Transverse colon (tissue), 4 donors: ENCODE data around the gene AHCTF1.

Source experiments
- CTCF ChIP-seq, 5 experiments: fragments of 200-600 bp in 3 of 5; fragments of 450-650 bp in 2 of 5; sonication (generic) in 3 of 5; IDR thresholded peaks; 1 replicate in 2 of 5; 2 replicates in 3 of 5; pipeline ENCODE4 v1.5.1; 2016 to 2017; ENCODE audit warnings: antibody characterized with exemption in 5 of 5, inconsistent platforms in 3 of 5, mild to moderate bottlenecking in 2 of 5, moderate library complexity in 1 of 5
- EP300 ChIP-seq: sonication (generic); formaldehyde crosslinking; IDR thresholded peaks from one replicate; pipeline ENCODE4 v1.6.1; 2017; ENCODE audit warnings: antibody characterized with exemption, low read depth
- POLR2A ChIP-seq: fragments of 450-650 bp; IDR thresholded peaks from one replicate; pipeline ENCODE4 v1.6.1; 2016; ENCODE audit warnings: antibody characterized with exemption, mild to moderate bottlenecking, moderate library complexity
- POLR2AphosphoS5 ChIP-seq, 3 donors: sonication (generic); formaldehyde crosslinking; IDR thresholded peaks; one replicate each; pipeline ENCODE4 v1.6.1; 2016; ENCODE audit warnings: antibody characterized with exemption in 3 of 3

DNA sequence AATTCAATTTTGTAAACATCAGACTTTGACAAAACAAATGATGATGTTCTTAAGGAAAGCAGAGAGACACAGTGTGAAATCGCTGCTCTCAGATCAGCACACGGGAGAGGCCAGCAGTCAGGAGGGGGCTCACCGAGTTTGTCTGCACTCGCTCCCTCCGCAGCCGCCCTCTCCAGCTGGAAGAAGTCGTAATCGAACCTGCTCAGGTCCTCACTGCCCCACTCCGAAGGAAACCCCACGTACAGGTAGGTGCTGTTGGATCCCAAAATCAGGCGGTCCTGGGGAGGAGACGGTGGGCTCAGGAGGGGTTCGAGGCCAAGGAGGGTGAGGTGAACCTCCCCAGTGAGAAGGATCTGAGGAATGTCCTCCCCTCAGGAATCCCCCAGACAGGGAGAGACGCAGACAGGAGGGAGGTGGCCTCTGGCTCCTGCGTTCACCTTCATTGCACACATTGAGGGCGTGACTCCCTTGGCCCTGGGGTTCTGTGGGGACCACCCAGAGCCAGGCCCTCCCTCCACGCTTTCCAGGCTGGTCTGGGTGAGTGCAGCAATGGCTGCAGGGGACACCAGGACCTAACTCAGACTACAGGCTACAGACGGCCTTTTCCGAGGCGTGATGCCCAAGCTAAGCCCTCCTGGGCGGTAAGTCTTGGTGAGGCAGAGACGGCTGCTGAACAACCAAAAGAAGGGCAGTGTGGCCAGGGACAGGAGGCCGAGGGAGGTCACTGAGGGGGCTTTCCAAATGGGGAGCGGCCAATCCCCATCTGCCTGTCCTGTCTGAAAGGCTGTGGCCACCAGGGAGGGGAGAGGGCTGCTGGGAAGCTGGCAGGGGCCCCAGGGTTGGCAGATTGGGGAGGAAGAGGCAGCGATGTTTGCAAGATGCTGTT, 142.1 kb downstream of the AHCTF1 start:
- TF ChIP-seq CTCF (IDR thresholded peaks at IDR 0.05) = no peak
- no peak for TF ChIP-seq POLR2AphosphoS5 (IDR thresholded peaks at IDR 0.05)
- no peak for TF ChIP-seq POLR2A
- no peak for TF ChIP-seq EP300
